ENCODE data around the gene SP7.

The SP7 gene

DNA sequence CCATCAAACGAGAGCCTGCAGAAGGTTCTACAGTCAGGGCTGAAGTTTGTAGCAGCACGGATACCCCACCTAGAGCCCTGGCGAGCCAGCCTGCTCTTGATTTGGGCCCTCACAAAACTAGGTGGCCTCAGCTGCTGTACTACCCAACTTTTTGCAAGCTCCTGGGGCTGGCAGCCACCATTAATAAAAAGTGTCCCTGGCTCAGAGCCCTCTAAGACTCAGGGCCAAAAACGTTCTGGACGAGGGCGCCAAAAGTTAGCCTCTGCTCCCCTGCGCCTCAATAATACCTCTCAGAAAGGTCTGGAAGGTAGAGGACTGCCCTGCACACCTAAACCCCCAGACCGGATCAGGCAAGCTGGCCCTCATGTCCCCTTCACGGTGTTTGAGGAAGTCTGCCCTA, 49.7 kb downstream of the SP7 start:
- FAIRE-seq (no peak), DNase-seq (ENCODE audit: insufficient read length, low spot score) (no peak)
- no peak for TF ChIP-seq CTCF (IDR thresholded peaks at IDR 0.05; ENCODE audit: insufficient read depth, missing control alignments)

- DNase-seq (ENCODE audit: insufficient read length, low spot score), result no peak
- no peak for TF ChIP-seq CTCF (IDR thresholded peaks at IDR 0.05; ENCODE audit: insufficient read depth, missing control alignments)
- no peak for FAIRE-seq
These were observed 56.2 kb downstream of the SP7 start for GRCh38 chr12:53279888-53280498.

- FAIRE-seq, result no peak
- no peak for DNase-seq (ENCODE audit: insufficient read length, low spot score)
- TF ChIP-seq CTCF (IDR thresholded peaks at IDR 0.05; ENCODE audit: insufficient read depth, missing control alignments), result no peak
These were observed 56.8 kb downstream of the SP7 start for GRCh38 chr12:53279283-53279869.

- DNase-seq (ENCODE audit: insufficient read length, low spot score), result no peak
- no peak for TF ChIP-seq CTCF (IDR thresholded peaks at IDR 0.05; ENCODE audit: insufficient read depth, missing control alignments)
- no peak for FAIRE-seq
These were observed 58.2 kb downstream of the SP7 start for GRCh38 chr12:53277981-53278380.
